B cell (primary cell): Measurements from ENCODE around the gene TFCP2L1. TPM values are rescaled to one million over a fixed set of nuclear protein-coding genes. Genes with fewer than 3 reads are reported as not detected.

Experiments used
- ATAC-seq: fragments of 200-7000 bp; cut with Tn5 transposase; one replicate; pipeline ENCODE4 v1.10.0; 2021; ENCODE audit warnings: low read depth, mild to moderate bottlenecking, moderate number of reproducible peaks, moderate library complexity
- CTCF ChIA-PET: fragments of 350-600 bp; sonication (Branson Sonifier 250); formaldehyde crosslinking; loops from one replicate; lab custom pipeline; 2021; ENCODE audit warnings: antibody characterized with exemption, inconsistent platforms; lab: Charles Lee
- POLR2A ChIA-PET: fragments of 350-600 bp; sonication (Branson Sonifier 250); formaldehyde crosslinking; loops from one replicate; lab custom pipeline; 2021; ENCODE audit warnings: antibody characterized with exemption; lab: Charles Lee
- DNase-seq: peaks from one replicate; pipeline ENCODE4 v3.0.0; 2013
- H2AFZ ChIP-seq: 2 replicates; pipeline ENCODE4 v1.6.1; 2012; ENCODE audit warnings: mild to moderate bottlenecking, low read depth, low read length; ENCODE audit not compliant: insufficient read depth, poor library complexity, severe bottlenecking
- H3K27ac ChIP-seq, 2 donors: 1 replicate in 1 of 2; 2 replicates in 1 of 2; pipeline ENCODE4 v1.5.1; 2012 to 2013; ENCODE audit warnings: low read length in 2 of 2, mild to moderate bottlenecking in 2 of 2, moderate library complexity in 1 of 2
- H3K27me3 ChIP-seq, 4 experiments: fragments of 200-600 bp in 1 of 4; sonication (generic) in 1 of 4; replicated peaks in 1 of 4; 1 replicate in 2 of 4; 2 replicates in 2 of 4; pipeline versions ENCODE4 v1.6.1 to v1.7.0; 2013 to 2016; ENCODE audit warnings: low read length in 3 of 4, mild to moderate bottlenecking in 2 of 4, mixed read lengths in 1 of 4, moderate library complexity in 1 of 4; ENCODE audit not compliant: insufficient read depth in 4 of 4, control insufficient read depth in 3 of 4; ENCODE audit errors: control extremely low read depth in 1 of 4
- H3K36me3 ChIP-seq, 2 experiments: replicated peaks in 1 of 2; 1 replicate in 1 of 2; 2 replicates in 1 of 2; pipeline versions ENCODE4 v1.6.1 to v1.7.1; 2013; ENCODE audit warnings: low read length in 1 of 2; ENCODE audit not compliant: insufficient read depth in 2 of 2, control insufficient read depth in 1 of 2; ENCODE audit errors: control extremely low read depth in 1 of 2, extremely low read depth in 1 of 2
- H3K4me1 ChIP-seq, 2 donors: fragments of 200-600 bp in 1 of 2; sonication (generic) in 1 of 2; 1 replicate in 1 of 2; 2 replicates in 1 of 2; pipeline versions ENCODE4 v1.5.1 to v1.6.1; 2013 to 2017; ENCODE audit warnings: low read length in 2 of 2; ENCODE audit not compliant: control insufficient read depth in 2 of 2, insufficient read depth in 2 of 2
- H3K4me2 ChIP-seq: replicated peaks from 2 replicates; pipeline ENCODE3; 2012; ENCODE audit warnings: mild to moderate bottlenecking, low read depth, low read length; ENCODE audit not compliant: poor library complexity, severe bottlenecking
- H3K4me3 ChIP-seq, 5 experiments: fragments of 200-600 bp in 1 of 5; sonication (generic) in 1 of 5; 1 replicate in 3 of 5; 2 replicates in 2 of 5; pipeline versions ENCODE4 v1.5.1 to v1.7.0; 2011 to 2016; ENCODE audit warnings: low read length in 4 of 5, mild to moderate bottlenecking in 4 of 5, low read depth in 2 of 5, control low read depth in 1 of 5, moderate library complexity in 1 of 5; ENCODE audit not compliant: insufficient read depth in 1 of 5; ENCODE audit errors: control extremely low read depth in 1 of 5, extremely low read depth in 1 of 5
- H3K79me2 ChIP-seq: fragments of 200-600 bp; sonication (generic); one replicate; pipeline ENCODE4 v1.6.0; 2016; ENCODE audit warnings: low read length; ENCODE audit not compliant: control insufficient read depth, insufficient read depth
- H3K9ac ChIP-seq: fragments of 200-600 bp; sonication (generic); 2 replicates; pipeline ENCODE4 v1.6.1; 2017; ENCODE audit warnings: mild to moderate bottlenecking, low read length, moderate library complexity
- H3K9me3 ChIP-seq, 3 donors: one replicate each; pipeline versions ENCODE4 v1.6.1 to v1.7.1; 2013; ENCODE audit warnings: low read length in 2 of 3; ENCODE audit not compliant: control insufficient read depth in 2 of 3, insufficient read depth in 1 of 3; ENCODE audit errors: control extremely low read depth in 1 of 3
- H4K20me1 ChIP-seq: 2 replicates; pipeline ENCODE4 v1.6.0; 2012; ENCODE audit warnings: mild to moderate bottlenecking, low read length; ENCODE audit not compliant: insufficient read depth, control insufficient read depth, poor library complexity, severe bottlenecking
- H3K27ac Mint-ChIP-seq: one replicate; pipeline ENCODE4 v1.8.0; 2021; ENCODE audit warnings: mixed read lengths
- H3K27me3 Mint-ChIP-seq: one replicate; pipeline ENCODE4 v1.8.0; 2021; ENCODE audit warnings: mixed read lengths
- H3K4me1 Mint-ChIP-seq: one replicate; pipeline ENCODE4 v1.8.0; 2021; ENCODE audit warnings: mixed read lengths
- H3K4me3 Mint-ChIP-seq: one replicate; pipeline ENCODE4 v1.8.0; 2021; ENCODE audit warnings: mixed read lengths
- H3K9me3 Mint-ChIP-seq: one replicate; pipeline ENCODE4 v1.8.0; 2022; ENCODE audit warnings: mixed read lengths; ENCODE audit not compliant: insufficient read depth
- CTCF ChIP-seq: fragments of 200-600 bp; IDR thresholded peaks from one replicate; pipeline ENCODE4 v1.8.0; 2022; ENCODE audit warnings: antibody characterized with exemption, mild to moderate bottlenecking
- EZH2 ChIP-seq: IDR thresholded peaks from 2 replicates; pipeline ENCODE4 v1.6.1; 2012; ENCODE audit warnings: borderline replicate concordance, low read depth, mild to moderate bottlenecking, moderate library complexity, low read length; ENCODE audit not compliant: insufficient read depth, poor library complexity, severe bottlenecking
- WGBS: methylation state at CpG from one replicate; pipeline ENCODE4 v1.1.5; 2013; ENCODE audit warnings: missing lambda C conversion rate; ENCODE audit not compliant: insufficient coverage; 5-methylcytosine and 5-hydroxymethylcytosine counted together
- intact Hi-C: fragments of 100-400 bp; cut with micrococcal nuclease; formaldehyde crosslinking; loops from one replicate; pipeline ENCODE4 v1.10.0; 2022
- polyA plus RNA-seq: library from polyadenylated mRNA; depleted of rRNA; stranded (reverse); fragments of >200 nt; gene quantifications from 2 replicates; pipeline ENCODE4 v1.2.3, GENCODE V29; 2012
- total RNA-seq, 2 donors: library from RNA; stranded (reverse); fragments of 120-200 nt in 1 of 2; gene quantifications; 1 replicate in 1 of 2; 2 replicates in 1 of 2; pipeline versions ENCODE4 v1.2.3 to v1.2.4, GENCODE V29; 2013 to 2022

The TFCP2L1 gene
- total and polyA plus RNA-seq, 2 donors (not counting 1 experiment from before 2014, with no cell fraction given): 0.03 TPM; not detected in 1

- no peak overlapping the region for H3K4me3 ChIP-seq
- no peak overlapping the region for H3K27ac ChIP-seq
- H4K20me1 ChIP-seq: no peaks in the 10 kb centered on the region
- H2AFZ ChIP-seq: no peak overlapping the region
- no peaks in the 10 kb centered on the region for H3K4me1 ChIP-seq
- CTCF ChIA-PET: no interaction called here
- POLR2A ChIA-PET: no interaction called here
- DNase-seq (no peak), ATAC-seq (no peak)
- H3K9me3 Mint-ChIP-seq: no peaks in the 10 kb centered on the region
- H3K36me3 ChIP-seq: no peaks in the 10 kb centered on the region
- intact Hi-C loops: no loop called here
- WGBS: 63% methylated on average over 7 of the region's 7 CpGs
- H3K4me2 ChIP-seq: no peak overlapping the region
- no peak for TF ChIP-seq CTCF
- no peak for TF ChIP-seq EZH2
- no peak overlapping the region for H3K4me3 Mint-ChIP-seq
- peaks cover 6% of the 10 kb centered on the region for H3K27me3 Mint-ChIP-seq
- H3K4me1 Mint-ChIP-seq: no peaks in the 10 kb centered on the region
- H3K79me2 ChIP-seq: no peaks in the 10 kb centered on the region
- H3K9me3 ChIP-seq: peaks cover 0 to under 1% (median 0%) of the 10 kb centered on the region in 3 donors
- no peaks in the 10 kb centered on the region for H3K27me3 ChIP-seq
- H3K27ac Mint-ChIP-seq: no peak overlapping the region
- no peak overlapping the region for H3K9ac ChIP-seq
These were observed 95.2 kb downstream of the TFCP2L1 start for GRCh38 chr2:121189661-121190381.

GRCh38 chr2:121189011-121189410 is 96.0 kb downstream of the TFCP2L1 start:
- no peak overlapping the region for H3K4me3 ChIP-seq
- ATAC-seq (no peak), DNase-seq (no peak)
- H4K20me1 ChIP-seq: no peaks in the 10 kb centered on the region
- H3K27me3 ChIP-seq: no peaks in the 10 kb centered on the region
- H3K9me3 Mint-ChIP-seq: no peaks in the 10 kb centered on the region
- peaks cover 6% of the 10 kb centered on the region for H3K27me3 Mint-ChIP-seq
- no peaks in the 10 kb centered on the region for H3K9me3 ChIP-seq
- no CpG with 5 or more reads among the region's 3 CpGs for WGBS
- no peak overlapping the region for H3K27ac ChIP-seq
- intact Hi-C loops: no loop called here
- H2AFZ ChIP-seq: no peak overlapping the region
- no peaks in the 10 kb centered on the region for H3K36me3 ChIP-seq
- POLR2A ChIA-PET: no interaction called here
- H3K4me1 ChIP-seq: no peaks in the 10 kb centered on the region
- no peak overlapping the region for H3K27ac Mint-ChIP-seq
- H3K4me3 Mint-ChIP-seq: no peak overlapping the region
- no peaks in the 10 kb centered on the region for H3K79me2 ChIP-seq
- no peak overlapping the region for H3K9ac ChIP-seq
- H3K4me1 Mint-ChIP-seq: no peaks in the 10 kb centered on the region
- TF ChIP-seq CTCF (no peak), EZH2 (no peak)
- H3K4me2 ChIP-seq: no peak overlapping the region
- CTCF ChIA-PET: no interaction called here
